Smooth muscle cell (in vitro differentiated cells): Measurements from ENCODE around the gene CSGALNACT2. TPM values are rescaled to one million over a fixed set of nuclear protein-coding genes. Genes with fewer than 3 reads are reported as not detected.

Experiments used
- DNase-seq: peaks from one replicate; lab custom pipeline; 2025; ENCODE audit not compliant: unreplicated experiment; lab: John Stamatoyannopoulos, UW
- H2AFZ ChIP-seq: fragments of 200-600 bp; sonication (generic); 2 replicates; pipeline ENCODE4 v1.6.0; 2016; ENCODE audit warnings: antibody characterized with exemption, low read depth, mild to moderate bottlenecking
- H3F3A ChIP-seq: fragments of 200-600 bp; sonication (generic); 2 replicates; pipeline ENCODE4 v1.6.0; 2017; ENCODE audit warnings: antibody characterized with exemption, low read depth
- H3K27ac ChIP-seq: fragments of 200-600 bp; sonication (generic); 2 replicates; pipeline ENCODE4 v1.5.1; 2016; ENCODE audit warnings: low read depth, mild to moderate bottlenecking
- H3K27me3 ChIP-seq: fragments of 200-600 bp; sonication (generic); 2 replicates; pipeline ENCODE4 v1.6.1; 2016; ENCODE audit warnings: low read depth, mild to moderate bottlenecking
- H3K36me3 ChIP-seq: fragments of 200-600 bp; sonication (generic); 2 replicates; pipeline ENCODE4 v1.5.1; 2016; ENCODE audit warnings: low read depth
- H3K4me1 ChIP-seq: fragments of 200-600 bp; sonication (generic); 2 replicates; pipeline ENCODE4 v1.5.1; 2016; ENCODE audit warnings: low read depth
- H3K4me2 ChIP-seq: fragments of 200-600 bp; sonication (generic); 2 replicates; pipeline ENCODE4 v1.6.0; 2016; ENCODE audit warnings: mild to moderate bottlenecking
- H3K4me3 ChIP-seq: fragments of 200-600 bp; sonication (generic); 2 replicates; pipeline ENCODE4 v1.5.1; 2016; ENCODE audit warnings: mild to moderate bottlenecking
- H3K79me2 ChIP-seq: fragments of 200-600 bp; sonication (generic); 2 replicates; pipeline ENCODE4 v1.6.0; 2016; ENCODE audit warnings: low read depth, mild to moderate bottlenecking
- H3K9ac ChIP-seq: fragments of 200-600 bp; sonication (generic); 2 replicates; pipeline ENCODE4 v1.6.0; 2016; ENCODE audit warnings: low read depth
- H3K9me3 ChIP-seq: fragments of 200-600 bp; sonication (generic); replicated peaks from 2 replicates; pipeline ENCODE4 v1.5.1; 2016; ENCODE audit warnings: low read depth
- H4K20me1 ChIP-seq: fragments of 200-600 bp; sonication (generic); 2 replicates; pipeline ENCODE4 v1.6.0; 2016; ENCODE audit warnings: low read depth
- WGBS: methylation state at CpG from one replicate; pipeline ENCODE4 v1.1.7; 2016; ENCODE audit warnings: low lambda C conversion rate; 5-methylcytosine and 5-hydroxymethylcytosine counted together
- polyA plus RNA-seq: library from polyadenylated mRNA; unstranded; fragments of >200 nt; fragmentation: Nextera tagmentation; extraction: Ambion mirVana; gene quantifications from 2 replicates; pipeline ENCODE4 v1.2.1, GENCODE V29; 2016
- total RNA-seq: library from RNA; depleted of rRNA; stranded (reverse); fragments of >200 nt; gene quantifications from 2 replicates; pipeline ENCODE4 v1.2.3, GENCODE V29; 2014
- TF ChIP-seq, protein P1 (sequence below): fragments of 200-600 bp; sonication (generic); IDR thresholded peaks from 2 replicates; pipeline ENCODE4 v1.5.1; 2017; ENCODE audit warnings: borderline replicate concordance, mild to moderate bottlenecking, antibody characterized with exemption; ENCODE audit not compliant: insufficient read depth, poor library complexity, severe bottlenecking

The CSGALNACT2 gene
- total and polyA plus RNA-seq, 2 experiments from 2014 or later: 35.6 to 40.4 TPM

DNA sequence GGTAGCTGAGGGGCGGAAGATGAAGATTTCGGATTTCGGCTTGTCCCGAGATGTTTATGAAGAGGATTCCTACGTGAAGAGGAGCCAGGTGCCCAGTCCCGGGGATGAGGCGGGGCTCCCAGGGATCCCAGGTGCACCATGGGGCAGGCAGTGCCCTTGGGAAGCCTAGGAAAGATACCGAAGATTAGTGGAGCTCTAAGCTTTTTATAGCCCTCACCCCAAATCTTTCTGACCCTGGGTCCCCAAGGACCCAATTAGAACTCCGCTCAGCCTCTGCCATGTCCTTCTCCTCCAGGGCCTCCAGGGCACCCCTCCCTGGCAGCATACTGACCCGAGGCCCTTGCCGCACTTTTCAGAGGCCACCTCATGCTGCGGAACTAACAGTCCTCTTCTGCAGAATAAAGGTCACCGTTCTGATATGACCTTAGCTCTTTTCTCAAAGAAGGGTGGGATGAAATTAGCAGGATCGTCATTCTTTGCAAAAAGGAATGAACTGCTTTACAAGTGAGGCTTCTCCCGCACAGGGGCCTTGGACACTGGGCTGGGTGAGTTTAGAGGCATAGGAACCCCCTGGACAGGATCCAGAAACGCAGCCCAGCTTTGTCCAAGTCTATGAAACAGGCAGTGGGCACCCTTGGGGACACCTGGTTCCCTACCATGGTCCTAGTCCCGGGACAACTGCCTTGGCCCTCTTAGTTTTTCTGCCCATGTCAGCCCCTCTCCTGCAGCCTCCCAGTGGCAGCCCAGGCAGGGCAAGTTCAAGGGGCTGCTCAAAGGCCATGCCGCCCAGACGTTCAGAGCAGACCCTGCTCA, 17.9 kb upstream of the CSGALNACT2 start:
- DNase-seq: no peak
- H3K4me1 ChIP-seq: no peaks in the 10 kb centered on the region
- H3K36me3 ChIP-seq: no peaks in the 10 kb centered on the region
- TF ChIP-seq, protein P1, sequence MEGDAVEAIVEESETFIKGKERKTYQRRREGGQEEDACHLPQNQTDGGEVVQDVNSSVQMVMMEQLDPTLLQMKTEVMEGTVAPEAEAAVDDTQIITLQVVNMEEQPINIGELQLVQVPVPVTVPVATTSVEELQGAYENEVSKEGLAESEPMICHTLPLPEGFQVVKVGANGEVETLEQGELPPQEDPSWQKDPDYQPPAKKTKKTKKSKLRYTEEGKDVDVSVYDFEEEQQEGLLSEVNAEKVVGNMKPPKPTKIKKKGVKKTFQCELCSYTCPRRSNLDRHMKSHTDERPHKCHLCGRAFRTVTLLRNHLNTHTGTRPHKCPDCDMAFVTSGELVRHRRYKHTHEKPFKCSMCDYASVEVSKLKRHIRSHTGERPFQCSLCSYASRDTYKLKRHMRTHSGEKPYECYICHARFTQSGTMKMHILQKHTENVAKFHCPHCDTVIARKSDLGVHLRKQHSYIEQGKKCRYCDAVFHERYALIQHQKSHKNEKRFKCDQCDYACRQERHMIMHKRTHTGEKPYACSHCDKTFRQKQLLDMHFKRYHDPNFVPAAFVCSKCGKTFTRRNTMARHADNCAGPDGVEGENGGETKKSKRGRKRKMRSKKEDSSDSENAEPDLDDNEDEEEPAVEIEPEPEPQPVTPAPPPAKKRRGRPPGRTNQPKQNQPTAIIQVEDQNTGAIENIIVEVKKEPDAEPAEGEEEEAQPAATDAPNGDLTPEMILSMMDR: no peak
- no peaks in the 10 kb centered on the region for H3K79me2 ChIP-seq
- no peaks in the 10 kb centered on the region for H3K9me3 ChIP-seq
- H3F3A ChIP-seq: no peaks in the 10 kb centered on the region
- no peaks in the 10 kb centered on the region for H4K20me1 ChIP-seq
- no peak overlapping the region for H3K4me3 ChIP-seq
- no peak overlapping the region for H2AFZ ChIP-seq
- H3K27me3 ChIP-seq: no peaks in the 10 kb centered on the region
- no peak overlapping the region for H3K4me2 ChIP-seq
- no peak overlapping the region for H3K9ac ChIP-seq
- H3K27ac ChIP-seq: no peak overlapping the region
- WGBS: 84% methylated on average over 18 of the region's 19 CpGs

DNA sequence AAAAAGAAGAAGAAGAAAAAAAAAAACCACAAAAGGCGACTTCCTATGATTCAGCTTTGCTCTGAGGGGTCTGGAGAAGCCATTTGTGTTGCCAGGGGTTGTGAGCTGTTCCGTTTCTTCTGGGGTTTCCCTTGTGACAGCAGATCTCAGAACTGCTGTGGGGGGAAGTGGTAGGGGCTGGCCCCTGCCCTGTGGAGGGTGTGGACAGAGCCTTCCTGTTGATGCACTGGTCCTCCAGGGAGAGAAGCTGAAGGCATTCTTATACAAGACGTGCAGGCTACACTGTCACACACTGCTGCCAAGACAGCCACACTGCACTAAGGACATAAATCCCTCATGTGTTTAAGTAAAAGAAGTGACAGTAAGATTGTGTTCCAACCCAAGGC, 17.3 kb upstream of the CSGALNACT2 start:
- Histone ChIP-seq H3F3A (no peaks in the 10 kb centered on the region), H2AFZ (no peak overlapping the region), H3K4me1 (no peaks in the 10 kb centered on the region), H3K36me3 (no peaks in the 10 kb centered on the region), H3K27me3 (no peaks in the 10 kb centered on the region), H3K27ac (no peak overlapping the region), H3K79me2 (no peaks in the 10 kb centered on the region), H4K20me1 (no peaks in the 10 kb centered on the region), H3K4me3 (no peak overlapping the region), H3K9me3 (no peaks in the 10 kb centered on the region), H3K4me2 (no peak overlapping the region), H3K9ac (no peak overlapping the region)
- TF ChIP-seq, protein P1: no peak
- WGBS: 36% methylated on average over 3 of the region's 3 CpGs
- DNase-seq: no peak

DNA sequence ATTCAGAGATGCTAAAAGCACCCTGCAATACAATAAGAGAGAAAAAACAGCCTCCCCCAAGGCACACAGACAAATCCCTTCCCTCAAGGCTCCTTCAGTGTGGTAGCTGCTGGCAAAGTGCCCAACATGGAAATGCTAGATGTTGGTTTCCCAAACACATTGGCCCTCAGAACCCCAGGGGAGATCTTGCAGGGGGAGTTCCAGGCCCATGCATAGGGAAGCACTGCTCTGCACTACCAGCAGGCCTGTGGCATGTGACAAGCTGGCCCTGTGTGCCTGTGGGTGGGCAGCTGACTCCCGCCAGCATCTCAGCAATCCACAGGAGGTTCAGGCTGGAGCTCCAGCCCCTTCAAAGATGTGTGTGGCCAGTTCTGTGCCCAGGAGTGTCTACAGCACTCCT, 16.8 kb upstream of the CSGALNACT2 start:
- no peak overlapping the region for H3K27ac ChIP-seq
- TF ChIP-seq, protein P1: no peak
- H4K20me1 ChIP-seq: no peaks in the 10 kb centered on the region
- no peak for DNase-seq
- no peak overlapping the region for H3K4me3 ChIP-seq
- H3K4me2 ChIP-seq: no peak overlapping the region
- H3K9me3 ChIP-seq: no peaks in the 10 kb centered on the region
- no peaks in the 10 kb centered on the region for H3K36me3 ChIP-seq
- no peaks in the 10 kb centered on the region for H3K79me2 ChIP-seq
- no peaks in the 10 kb centered on the region for H3F3A ChIP-seq
- H2AFZ ChIP-seq: no peak overlapping the region
- no peaks in the 10 kb centered on the region for H3K27me3 ChIP-seq
- no peaks in the 10 kb centered on the region for H3K4me1 ChIP-seq
- 69% methylated on average over 1 of the region's 1 CpG for WGBS
- H3K9ac ChIP-seq: no peak overlapping the region

DNA sequence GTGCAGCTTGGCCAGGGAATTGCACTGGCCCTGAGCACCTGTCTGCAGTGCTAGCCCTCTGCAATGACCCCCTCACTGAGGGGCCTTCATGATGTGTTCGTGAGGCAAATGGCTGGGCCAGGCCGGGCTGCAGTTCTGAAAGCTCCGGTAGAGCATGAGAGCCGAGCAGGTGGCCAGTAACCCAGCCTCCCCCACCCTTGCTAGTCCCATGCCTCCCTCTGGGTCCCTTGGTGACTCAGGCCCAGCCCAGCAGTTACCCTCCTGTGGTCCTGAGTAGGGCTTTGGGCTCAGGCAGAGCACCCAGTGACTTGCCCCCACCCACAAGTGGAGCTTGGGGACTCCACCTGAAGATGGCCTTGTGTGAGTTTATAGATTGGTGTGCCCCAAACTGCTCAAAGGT, 16.1 kb upstream of the CSGALNACT2 start:
- Histone ChIP-seq H3K4me3 (no peak overlapping the region), H4K20me1 (no peaks in the 10 kb centered on the region), H3K27me3 (no peaks in the 10 kb centered on the region), H3K27ac (no peak overlapping the region), H3F3A (no peaks in the 10 kb centered on the region), H2AFZ (no peak overlapping the region), H3K79me2 (no peaks in the 10 kb centered on the region), H3K4me2 (no peak overlapping the region), H3K9ac (no peak overlapping the region), H3K36me3 (no peaks in the 10 kb centered on the region), H3K4me1 (no peaks in the 10 kb centered on the region), H3K9me3 (no peaks in the 10 kb centered on the region)
- no peak for DNase-seq
- TF ChIP-seq, protein P1: no peak
- WGBS: 100% methylated on average over 2 of the region's 4 CpGs
